HEK293 (cell line): ENCODE results near the gene SPEM2.
"Not testable (repeated sequence)": the region's sequence is repeated elsewhere in the genome, so short reads cannot be mapped to it uniquely, and the experiment has no call there.

ENCODE experiments used
- CTCF ChIA-PET: fragments of 350-600 bp; formaldehyde crosslinking; extraction: SDS; loops from one replicate; lab custom pipeline; 2021; ENCODE audit warnings: antibody characterized with exemption; lab: Yijun Ruan, JAX
- POLR2A ChIA-PET: fragments of 300-600 bp; formaldehyde crosslinking; extraction: SDS; loops from one replicate; lab custom pipeline; 2020; ENCODE audit warnings: antibody characterized with exemption, inconsistent platforms; lab: Yijun Ruan, JAX
- H3K27ac ChIP-seq: fragments of 200-500 bp; sonication (Bioruptor generic); 2 replicates; pipeline ENCODE4 v1.5.1; 2014; ENCODE audit warnings: low read depth, low read length, control low read depth, inconsistent platforms; ENCODE audit errors: extremely low read depth
- H3K36me3 ChIP-seq, 2 experiments: fragments of 200-500 bp in 1 of 2; sonication (Bioruptor generic) in 1 of 2; 1 replicate in 1 of 2; 2 replicates in 1 of 2; pipeline ENCODE4 v1.5.1; 2014 to 2017; ENCODE audit warnings: inconsistent platforms in 2 of 2, low read length in 2 of 2; ENCODE audit not compliant: control insufficient read depth in 2 of 2, insufficient read depth in 1 of 2
- H3K4me1 ChIP-seq: fragments of 200-500 bp; sonication (Bioruptor generic); 2 replicates; pipeline ENCODE4 v1.5.1; 2014; ENCODE audit warnings: mild to moderate bottlenecking, low read length, inconsistent platforms; ENCODE audit not compliant: control insufficient read depth, insufficient read depth
- H3K4me3 ChIP-seq: 2 replicates; pipeline ENCODE4 v1.5.1; 2011; ENCODE audit warnings: low read depth, mild to moderate bottlenecking, control low read depth, low read length, moderate library complexity
- H3K9me3 ChIP-seq: fragments of 200-500 bp; sonication (Bioruptor generic); 2 replicates; pipeline ENCODE4 v1.5.1; 2014; ENCODE audit warnings: low read depth, low read length, inconsistent platforms; ENCODE audit not compliant: control insufficient read depth, insufficient read depth
- BCL11B ChIP-seq: fragments of 450-650 bp; formaldehyde crosslinking; IDR thresholded peaks from 2 replicates; pipeline ENCODE4 v1.5.1; 2016; ENCODE audit warnings: low read depth, missing biosample characterization, missing genetic modification characterization
- EGR2 ChIP-seq: fragments of 450-650 bp; formaldehyde crosslinking; IDR thresholded peaks from 2 replicates; pipeline ENCODE4 v1.5.1; 2016; ENCODE audit warnings: low read depth, missing biosample characterization, missing genetic modification characterization
- FEZF1 ChIP-seq: fragments of 450-650 bp; formaldehyde crosslinking; IDR thresholded peaks from 2 replicates; pipeline ENCODE4 v1.5.1; 2016; ENCODE audit warnings: missing biosample characterization, missing genetic modification characterization
- GLI2 ChIP-seq: fragments of 450-650 bp; formaldehyde crosslinking; IDR thresholded peaks from 2 replicates; pipeline ENCODE4; 2017; ENCODE audit warnings: missing biosample characterization, missing genetic modification characterization, low read depth, borderline replicate concordance
- GLIS1 ChIP-seq: fragments of 450-650 bp; formaldehyde crosslinking; IDR thresholded peaks from 2 replicates; pipeline ENCODE4 v1.5.1; 2016; ENCODE audit warnings: missing biosample characterization, missing genetic modification characterization
- SP7 ChIP-seq: fragments of 450-650 bp; formaldehyde crosslinking; IDR thresholded peaks from 2 replicates; pipeline ENCODE4 v1.5.1; 2016; ENCODE audit warnings: missing biosample characterization, missing genetic modification characterization
- ZBTB10 ChIP-seq: fragments of 450-650 bp; formaldehyde crosslinking; IDR thresholded peaks from 2 replicates; pipeline ENCODE4 v1.5.1; 2016; ENCODE audit warnings: missing biosample characterization, missing genetic modification characterization
- ZBTB17 ChIP-seq: fragments of 450-650 bp; formaldehyde crosslinking; IDR thresholded peaks from 2 replicates; pipeline ENCODE4 v1.5.1; 2016; ENCODE audit warnings: missing biosample characterization, missing genetic modification characterization
- ZBTB20 ChIP-seq: fragments of 450-650 bp; formaldehyde crosslinking; IDR thresholded peaks from 2 replicates; pipeline ENCODE4 v1.5.1; 2016; ENCODE audit warnings: missing biosample characterization, missing genetic modification characterization
- ZBTB21 ChIP-seq: fragments of 450-650 bp; formaldehyde crosslinking; IDR thresholded peaks from 2 replicates; pipeline ENCODE4 v1.5.1; 2017; ENCODE audit warnings: missing biosample characterization, missing genetic modification characterization
- ZBTB8A ChIP-seq: fragments of 450-650 bp; formaldehyde crosslinking; IDR thresholded peaks from 2 replicates; pipeline ENCODE4 v1.5.1; 2016; ENCODE audit warnings: missing biosample characterization, missing genetic modification characterization
- ZEB2 ChIP-seq: fragments of 450-650 bp; formaldehyde crosslinking; IDR thresholded peaks from 2 replicates; pipeline ENCODE4 v1.5.1; 2016; ENCODE audit warnings: missing biosample characterization, missing genetic modification characterization
- ZFP69B ChIP-seq: fragments of 450-650 bp; formaldehyde crosslinking; IDR thresholded peaks from 2 replicates; pipeline ENCODE4 v1.5.1; 2016; ENCODE audit warnings: missing biosample characterization, missing genetic modification characterization
- ZNF114 ChIP-seq: fragments of 450-650 bp; formaldehyde crosslinking; IDR thresholded peaks from 2 replicates; pipeline ENCODE4 v1.5.0; 2017; ENCODE audit warnings: missing biosample characterization, missing genetic modification characterization
- ZNF350 ChIP-seq: fragments of 450-650 bp; formaldehyde crosslinking; IDR thresholded peaks from 2 replicates; pipeline ENCODE4 v1.5.0; 2017; ENCODE audit warnings: missing biosample characterization, mild to moderate bottlenecking, missing genetic modification characterization
- ZNF366 ChIP-seq: fragments of 450-650 bp; formaldehyde crosslinking; conservative IDR thresholded peaks from 2 replicates; pipeline ENCODE4 v1.5.1; 2016; ENCODE audit warnings: missing biosample characterization, missing genetic modification characterization
- ZNF473 ChIP-seq: fragments of 450-650 bp; formaldehyde crosslinking; IDR thresholded peaks from 2 replicates; pipeline ENCODE4 v1.5.1; 2017; ENCODE audit warnings: missing biosample characterization, missing genetic modification characterization
- ZNF529 ChIP-seq: fragments of 450-650 bp; formaldehyde crosslinking; IDR thresholded peaks from 2 replicates; pipeline ENCODE4 v1.5.1; 2017; ENCODE audit warnings: missing genetic modification characterization, missing biosample characterization; ENCODE audit not compliant: insufficient replicate concordance
- ZNF548 ChIP-seq: fragments of 450-650 bp; formaldehyde crosslinking; IDR thresholded peaks from 2 replicates; pipeline ENCODE4 v1.5.1; 2016; ENCODE audit warnings: missing biosample characterization, missing genetic modification characterization
- ZNF558 ChIP-seq: fragments of 450-650 bp; formaldehyde crosslinking; IDR thresholded peaks from 2 replicates; pipeline ENCODE4 v1.5.1; 2016; ENCODE audit warnings: missing biosample characterization, missing genetic modification characterization
- ZNF600 ChIP-seq: fragments of 450-650 bp; formaldehyde crosslinking; IDR thresholded peaks from 2 replicates; pipeline ENCODE4 v1.5.1; 2016; ENCODE audit warnings: missing biosample characterization, missing genetic modification characterization
- ZNF76 ChIP-seq: fragments of 450-650 bp; formaldehyde crosslinking; IDR thresholded peaks from 2 replicates; pipeline ENCODE4; 2016; ENCODE audit warnings: low read depth, missing biosample characterization, missing genetic modification characterization, borderline replicate concordance
- ZNF843 ChIP-seq: fragments of 450-650 bp; formaldehyde crosslinking; IDR thresholded peaks from 2 replicates; pipeline ENCODE4 v1.5.1; 2016; ENCODE audit warnings: missing biosample characterization, missing genetic modification characterization
- ZSCAN18 ChIP-seq: fragments of 450-650 bp; formaldehyde crosslinking; IDR thresholded peaks from 2 replicates; pipeline ENCODE4 v1.5.1; 2016; ENCODE audit warnings: missing biosample characterization, missing genetic modification characterization

Gene SPEM2

GRCh38 chr17:7474767-7475166, 49.4 kb downstream of the SPEM2 start:
- POLR2A ChIA-PET = interaction anchor here (0.7 to 2.4 kb wide), 4 partner anchors 10 to 210 kb away, joined by 6 to 19 read pairs (median 7); partner anchors contain the start of genes NEURL4 and POLR2A
- CTCF ChIA-PET = interaction anchor here (2.8 kb wide), 1 partner anchor 38 kb away, joined by 12 read pairs; no protein-coding TSS in a partner anchor

GRCh38 chr17:7475764-7476422, 50.5 kb downstream of the SPEM2 start:
- ChIA-PET POLR2A (interaction anchor here (1.2 to 2.4 kb wide), 5 partner anchors 9 to 147 kb away, joined by 4 to 19 read pairs (median 7); partner anchors contain the start of genes NEURL4, POLR2A and TMEM256), CTCF (interaction anchor here (0.6 to 2.8 kb wide), 5 partner anchors 30 to 139 kb away, joined by 3 to 12 read pairs (median 6); no protein-coding TSS in a partner anchor)
- Histone ChIP-seq H3K27ac (no peak overlapping the region), H3K9me3 (no peaks in the 10 kb centered on the region), H3K4me1 (peaks cover 18% of the 10 kb centered on the region), H3K36me3 (no peaks in the 10 kb centered on the region; a peak in 1 of 3 replicates), H3K4me3 (no peak overlapping the region)
- no peak for TF ChIP-seq GLI2 (tag by site-specific recombination)

More at GRCh38 chr17:7474767-7475166, 49.4 kb downstream of the SPEM2 start:
- not testable (repeated sequence) for H3K4me3 ChIP-seq, H3K9me3 ChIP-seq, H3K27ac ChIP-seq, H3K36me3 ChIP-seq
- H3K4me1 ChIP-seq = peaks cover 14% of the 10 kb centered on the region
- peak; percentile 46; the same call in 1 of the 2 replicates for TF ChIP-seq ZEB2 (tag by site-specific recombination)

GRCh38 chr17:7476494-7476893, 51.1 kb downstream of the SPEM2 start:
- ChIA-PET CTCF (interaction anchor here (0.5 to 2.8 kb wide), 6 partner anchors 31 to 158 kb away, joined by 3 to 12 read pairs (median 6); no protein-coding TSS in a partner anchor), POLR2A (interaction anchor here (0.6 to 2.4 kb wide), 6 partner anchors 9 to 147 kb away, joined by 3 to 19 read pairs (median 6); partner anchors contain the start of genes NEURL4, POLR2A and TMEM256)
- Histone ChIP-seq H3K4me1 (peaks cover 18% of the 10 kb centered on the region), H3K27ac (peak overlapping the region; percentile 25; the same call in 1 of the 2 replicates), H3K4me3 (no peak overlapping the region), H3K9me3 (no peaks in the 10 kb centered on the region), H3K36me3 (no peaks in the 10 kb centered on the region; a peak in 1 of 3 replicates)
- TF ChIP-seq ZNF600 (tag by site-specific recombination) (peak; percentile 74), ZBTB10 (tag by site-specific recombination) (no peak), ZFP69B (no peak), ZNF366 (tag by site-specific recombination) (peak; percentile 28; the same call in 1 of the 2 replicates), ZBTB17 (tag by site-specific recombination) (peak; percentile 83), GLIS1 (tag by site-specific recombination) (0 out of 2 replicates have a peak, but pooled peaks have one; percentile 23), ZNF529 (no peak), ZBTB8A (no peak)

GRCh38 chr17:7476951-7477350, 51.5 kb downstream of the SPEM2 start:
- POLR2A ChIA-PET = interaction anchor here (0.6 to 2.4 kb wide), 4 partner anchors 8 to 73 kb away, joined by 3 to 19 read pairs (median 8); partner anchors contain the start of genes POLR2A and TMEM256
- Histone ChIP-seq H3K9me3 (no peaks in the 10 kb centered on the region), H3K4me1 (peaks cover 15% of the 10 kb centered on the region), H3K4me3 (no peak overlapping the region), H3K36me3 (no peaks in the 10 kb centered on the region; a peak in 1 of 3 replicates), H3K27ac (no peak overlapping the region; the same call in 1 of the 2 replicates)
- CTCF ChIA-PET = interaction anchor here (0.5 to 2.8 kb wide), 7 partner anchors 31 to 157 kb away, joined by 3 to 12 read pairs (median 6); partner anchors contain the start of gene TMEM102
- no peak for TF ChIP-seq ZBTB21 (tag by site-specific recombination)
- no peak for TF ChIP-seq BCL11B (tag by site-specific recombination)
- no peak for TF ChIP-seq SP7 (tag by site-specific recombination)
- no peak for TF ChIP-seq ZNF350 (tag by site-specific recombination)
- no peak for TF ChIP-seq ZBTB20
- TF ChIP-seq ZNF114 (tag by site-specific recombination) = no peak
- no peak for TF ChIP-seq ZNF76 (tag by site-specific recombination)
- TF ChIP-seq ZNF843 (tag by site-specific recombination) = no peak
- no peak for TF ChIP-seq ZSCAN18
- no peak for TF ChIP-seq ZNF473 (tag by site-specific recombination)
- TF ChIP-seq ZNF600 (tag by site-specific recombination) = no peak
- TF ChIP-seq EGR2 = no peak
- TF ChIP-seq ZNF558 (tag by site-specific recombination) = no peak
- TF ChIP-seq FEZF1 (tag by site-specific recombination) = no peak
- TF ChIP-seq ZNF548 (tag by site-specific recombination) = no peak
